CD4-positive, CD25-positive, alpha-beta regulatory T cell (primary cell): ENCODE data around the gene BOC. TPM values are rescaled to one million over a fixed set of nuclear protein-coding genes. Genes with fewer than 3 reads are reported as not detected.

ENCODE experiments used
- ATAC-seq, 2 donors: fragments of 150-1000 bp; cut with Tn5 transposase; one replicate each; pipeline ENCODE4 v1.10.0; 2021; ENCODE audit warnings: low read depth in 2 of 2, moderate number of reproducible peaks in 2 of 2, moderate library complexity in 1 of 2
- DNase-seq, 3 donors: peaks; one replicate each; pipeline versions ENCODE4 v3.0.0 to v3.0.0-alpha.2; 2012 to 2022; ENCODE audit warnings: mixed read lengths in 1 of 3
- H3K27ac ChIP-seq: one replicate; pipeline ENCODE4 v1.7.0; 2013; ENCODE audit warnings: mild to moderate bottlenecking, low read length; ENCODE audit not compliant: insufficient read depth, poor library complexity, severe bottlenecking
- H3K27me3 ChIP-seq: one replicate; pipeline ENCODE4 v1.7.0; 2013; ENCODE audit warnings: low read length; ENCODE audit not compliant: control insufficient read depth, insufficient read depth
- H3K36me3 ChIP-seq: one replicate; pipeline ENCODE4 v1.7.0; 2013; ENCODE audit warnings: mild to moderate bottlenecking, low read length, moderate library complexity; ENCODE audit not compliant: control insufficient read depth, insufficient read depth
- H3K4me1 ChIP-seq: 2 replicates; pipeline ENCODE4 v1.7.0; 2013; ENCODE audit warnings: mild to moderate bottlenecking, low read length; ENCODE audit not compliant: insufficient read depth, control insufficient read depth, poor library complexity, severe bottlenecking
- H3K4me3 ChIP-seq: one replicate; pipeline ENCODE4 v1.7.0; 2013; ENCODE audit warnings: low read depth, mild to moderate bottlenecking, low read length, moderate library complexity
- H3K9me3 ChIP-seq, 2 experiments: 1 replicate in 1 of 2; 2 replicates in 1 of 2; pipeline ENCODE4 v1.7.0; 2013; ENCODE audit warnings: low read length in 2 of 2, mild to moderate bottlenecking in 1 of 2, moderate library complexity in 1 of 2; ENCODE audit not compliant: control insufficient read depth in 2 of 2
- H3K27ac Mint-ChIP-seq, 3 donors: one replicate each; pipeline ENCODE4 v1.8.0; 2020 to 2022; ENCODE audit warnings: mild to moderate bottlenecking in 3 of 3, mixed read lengths in 3 of 3, moderate library complexity in 2 of 3
- H3K27me3 Mint-ChIP-seq: one replicate; pipeline ENCODE4 v1.8.0; 2022; ENCODE audit warnings: mild to moderate bottlenecking, mixed read lengths
- H3K36me3 Mint-ChIP-seq: one replicate; pipeline ENCODE4 v1.8.0; 2020; ENCODE audit warnings: mixed read lengths
- H3K4me1 Mint-ChIP-seq, 4 donors: one replicate each; pipeline ENCODE4 v1.8.0; 2020 to 2022; ENCODE audit warnings: mixed read lengths in 4 of 4, mild to moderate bottlenecking in 1 of 4
- H3K4me3 Mint-ChIP-seq, 4 donors: one replicate each; pipeline ENCODE4 v1.8.0; 2020 to 2022; ENCODE audit warnings: mild to moderate bottlenecking in 4 of 4, mixed read lengths in 4 of 4, moderate library complexity in 3 of 4
- H3K9me3 Mint-ChIP-seq, 7 donors: one replicate each; pipeline ENCODE4 v1.8.0; 2020 to 2022; ENCODE audit warnings: mixed read lengths in 7 of 7, mild to moderate bottlenecking in 3 of 7, moderate library complexity in 2 of 7
- polyA plus RNA-seq, 4 donors: library from polyadenylated mRNA; unstranded; fragments of 300-500 nt; fragmentation: Illumina TruSeq; gene quantifications; one replicate each; pipeline ENCODE4 v1.2.3, GENCODE V29; 2021
- total RNA-seq: library from RNA; stranded (reverse); gene quantifications from one replicate; pipeline ENCODE4 v1.2.3, GENCODE V29; 2022

Gene BOC
- total and polyA plus RNA-seq, 5 donors from 2014 or later: not detected

GRCh38 chr3:113278599-113278955, 67.2 kb downstream of the BOC start:
- H3K36me3 Mint-ChIP-seq: no peaks in the 10 kb centered on the region
- H3K4me1 ChIP-seq: no peaks in the 10 kb centered on the region
- ATAC-seq (no peak), DNase-seq (no peak)
- no peak overlapping the region for H3K27ac ChIP-seq
- peaks cover 0 to 5% (median 0%) of the 10 kb centered on the region in 4 donors for H3K4me1 Mint-ChIP-seq
- H3K36me3 ChIP-seq: no peaks in the 10 kb centered on the region
- H3K9me3 Mint-ChIP-seq: no peaks in the 10 kb centered on the region
- peaks cover 4% of the 10 kb centered on the region for H3K27me3 Mint-ChIP-seq
- no peak overlapping the region for H3K4me3 ChIP-seq
- no peaks in the 10 kb centered on the region for H3K27me3 ChIP-seq
- H3K27ac Mint-ChIP-seq: no peak overlapping the region
- no peak overlapping the region for H3K4me3 Mint-ChIP-seq
- H3K9me3 ChIP-seq: no peaks in the 10 kb centered on the region

GRCh38 chr3:113279686-113280085, 68.3 kb downstream of the BOC start:
- H3K4me3 ChIP-seq: no peak overlapping the region
- H3K4me1 Mint-ChIP-seq: peaks cover 0 to 5% (median 0%) of the 10 kb centered on the region in 4 donors

GRCh38 chr3:113283306-113283705, 71.9 kb downstream of the BOC start:
- no peaks in the 10 kb centered on the region for H3K4me1 ChIP-seq
- no peak overlapping the region for H3K4me3 ChIP-seq
- no peaks in the 10 kb centered on the region for H3K36me3 ChIP-seq
- H3K9me3 ChIP-seq: no peaks in the 10 kb centered on the region
- H3K27ac ChIP-seq: no peak overlapping the region
- H3K27me3 ChIP-seq: no peaks in the 10 kb centered on the region
- ATAC-seq (no peak), DNase-seq (no peak)
- H3K4me1 Mint-ChIP-seq: no peaks in the 10 kb centered on the region
- H3K27ac Mint-ChIP-seq: peak overlapping the region in 1 of 3 donors; percentile 61
- H3K4me3 Mint-ChIP-seq: no peak overlapping the region
- H3K27me3 Mint-ChIP-seq: no peaks in the 10 kb centered on the region
- no peaks in the 10 kb centered on the region for H3K9me3 Mint-ChIP-seq
- H3K36me3 Mint-ChIP-seq: no peaks in the 10 kb centered on the region

More at GRCh38 chr3:113279686-113280085, 68.3 kb downstream of the BOC start:
- Histone ChIP-seq H3K27me3 (no peaks in the 10 kb centered on the region), H3K27ac (no peak overlapping the region), H3K4me1 (no peaks in the 10 kb centered on the region), H3K36me3 (no peaks in the 10 kb centered on the region), H3K9me3 (no peaks in the 10 kb centered on the region)
- H3K27ac Mint-ChIP-seq: no peak overlapping the region
- no peaks in the 10 kb centered on the region for H3K36me3 Mint-ChIP-seq
- H3K4me3 Mint-ChIP-seq: no peak overlapping the region
- no peaks in the 10 kb centered on the region for H3K9me3 Mint-ChIP-seq
- no peak for ATAC-seq
- no peak for DNase-seq
- peaks cover 4% of the 10 kb centered on the region for H3K27me3 Mint-ChIP-seq

GRCh38 chr3:113284453-113285050, 73.2 kb downstream of the BOC start:
- Mint-ChIP-seq H3K4me1 (no peaks in the 10 kb centered on the region), H3K36me3 (no peaks in the 10 kb centered on the region), H3K27me3 (no peaks in the 10 kb centered on the region), H3K27ac (no peak overlapping the region), H3K4me3 (no peak overlapping the region), H3K9me3 (no peaks in the 10 kb centered on the region)
- H3K4me3 ChIP-seq: no peak overlapping the region
- H3K36me3 ChIP-seq: no peaks in the 10 kb centered on the region
- DNase-seq (no peak), ATAC-seq (no peak)
- no peaks in the 10 kb centered on the region for H3K27me3 ChIP-seq
- no peak overlapping the region for H3K27ac ChIP-seq
- no peaks in the 10 kb centered on the region for H3K9me3 ChIP-seq
- no peaks in the 10 kb centered on the region for H3K4me1 ChIP-seq

GRCh38 chr3:113285226-113285625, 73.9 kb downstream of the BOC start:
- H3K27ac ChIP-seq: no peak overlapping the region
- H3K27me3 Mint-ChIP-seq: no peaks in the 10 kb centered on the region
- H3K4me1 Mint-ChIP-seq: no peaks in the 10 kb centered on the region
- H3K36me3 Mint-ChIP-seq: no peaks in the 10 kb centered on the region
- H3K4me3 ChIP-seq: no peak overlapping the region
- H3K4me1 ChIP-seq: no peaks in the 10 kb centered on the region
- H3K9me3 ChIP-seq: no peaks in the 10 kb centered on the region
- DNase-seq: no peak
- no peaks in the 10 kb centered on the region for H3K36me3 ChIP-seq
- H3K27me3 ChIP-seq: no peaks in the 10 kb centered on the region
- no peak for ATAC-seq
- no peak overlapping the region for H3K27ac Mint-ChIP-seq
- H3K9me3 Mint-ChIP-seq: no peaks in the 10 kb centered on the region
- no peak overlapping the region for H3K4me3 Mint-ChIP-seq

- no peaks in the 10 kb centered on the region for H3K27me3 Mint-ChIP-seq
- no peaks in the 10 kb centered on the region for H3K4me1 Mint-ChIP-seq
- no peaks in the 10 kb centered on the region for H3K9me3 ChIP-seq
- ATAC-seq (no peak), DNase-seq (no peak)
- H3K27ac Mint-ChIP-seq: no peak overlapping the region
- H3K36me3 ChIP-seq: no peaks in the 10 kb centered on the region
- no peaks in the 10 kb centered on the region for H3K9me3 Mint-ChIP-seq
- no peaks in the 10 kb centered on the region for H3K36me3 Mint-ChIP-seq
- no peak overlapping the region for H3K27ac ChIP-seq
- H3K27me3 ChIP-seq: no peaks in the 10 kb centered on the region
- H3K4me3 Mint-ChIP-seq: no peak overlapping the region
- H3K4me3 ChIP-seq: no peak overlapping the region
- no peaks in the 10 kb centered on the region for H3K4me1 ChIP-seq
These were observed 74.4 kb downstream of the BOC start for GRCh38 chr3:113285741-113286140.

- Histone ChIP-seq H3K9me3 (no peaks in the 10 kb centered on the region), H3K4me1 (no peaks in the 10 kb centered on the region), H3K27me3 (no peaks in the 10 kb centered on the region), H3K36me3 (no peaks in the 10 kb centered on the region), H3K4me3 (no peak overlapping the region), H3K27ac (no peak overlapping the region)
- no peak for DNase-seq
- H3K36me3 Mint-ChIP-seq: no peaks in the 10 kb centered on the region
- no peaks in the 10 kb centered on the region for H3K9me3 Mint-ChIP-seq
- no peaks in the 10 kb centered on the region for H3K4me1 Mint-ChIP-seq
- no peaks in the 10 kb centered on the region for H3K27me3 Mint-ChIP-seq
- H3K27ac Mint-ChIP-seq: no peak overlapping the region
- H3K4me3 Mint-ChIP-seq: no peak overlapping the region
- no peak for ATAC-seq
These were observed 75.2 kb downstream of the BOC start for GRCh38 chr3:113286524-113286923.

GRCh38 chr3:113287111-113287802, 75.9 kb downstream of the BOC start:
- DNase-seq: no peak
- no peaks in the 10 kb centered on the region for H3K9me3 ChIP-seq
- no peak for ATAC-seq
- no peaks in the 10 kb centered on the region for H3K36me3 ChIP-seq
- H3K4me1 Mint-ChIP-seq: no peaks in the 10 kb centered on the region
- no peaks in the 10 kb centered on the region for H3K9me3 Mint-ChIP-seq
- no peaks in the 10 kb centered on the region for H3K4me1 ChIP-seq
- H3K27me3 Mint-ChIP-seq: no peaks in the 10 kb centered on the region
- H3K4me3 ChIP-seq: no peak overlapping the region
- no peaks in the 10 kb centered on the region for H3K36me3 Mint-ChIP-seq
- no peak overlapping the region for H3K27ac ChIP-seq
- no peak overlapping the region for H3K4me3 Mint-ChIP-seq
- H3K27ac Mint-ChIP-seq: no peak overlapping the region
- H3K27me3 ChIP-seq: no peaks in the 10 kb centered on the region
